B cell (primary cell): ENCODE measurements around the gene NT5M. TPM values are rescaled to one million over a fixed set of nuclear protein-coding genes. Genes with fewer than 3 reads are reported as not detected.
A peak's percentile ranks its signal among the peaks of the same experiment; 100 is the strongest.

Source experiments
- ATAC-seq: fragments of 200-7000 bp; cut with Tn5 transposase; one replicate; pipeline ENCODE4 v1.10.0; 2021; ENCODE audit warnings: low read depth, mild to moderate bottlenecking, moderate number of reproducible peaks, moderate library complexity
- CTCF ChIA-PET: fragments of 350-600 bp; sonication (Branson Sonifier 250); formaldehyde crosslinking; loops from one replicate; lab custom pipeline; 2021; ENCODE audit warnings: antibody characterized with exemption, inconsistent platforms; lab: Charles Lee
- POLR2A ChIA-PET: fragments of 350-600 bp; sonication (Branson Sonifier 250); formaldehyde crosslinking; loops from one replicate; lab custom pipeline; 2021; ENCODE audit warnings: antibody characterized with exemption; lab: Charles Lee
- DNase-seq: peaks from one replicate; pipeline ENCODE4 v3.0.0; 2013
- H2AFZ ChIP-seq: 2 replicates; pipeline ENCODE4 v1.6.1; 2012; ENCODE audit warnings: mild to moderate bottlenecking, low read depth, low read length; ENCODE audit not compliant: insufficient read depth, poor library complexity, severe bottlenecking
- H3K27ac ChIP-seq, 2 donors: 1 replicate in 1 of 2; 2 replicates in 1 of 2; pipeline ENCODE4 v1.5.1; 2012 to 2013; ENCODE audit warnings: low read length in 2 of 2, mild to moderate bottlenecking in 2 of 2, moderate library complexity in 1 of 2
- H3K27me3 ChIP-seq, 4 experiments: fragments of 200-600 bp in 1 of 4; sonication (generic) in 1 of 4; replicated peaks in 1 of 4; 1 replicate in 2 of 4; 2 replicates in 2 of 4; pipeline versions ENCODE4 v1.6.1 to v1.7.0; 2013 to 2016; ENCODE audit warnings: low read length in 3 of 4, mild to moderate bottlenecking in 2 of 4, mixed read lengths in 1 of 4, moderate library complexity in 1 of 4; ENCODE audit not compliant: insufficient read depth in 4 of 4, control insufficient read depth in 3 of 4; ENCODE audit errors: control extremely low read depth in 1 of 4
- H3K36me3 ChIP-seq, 2 experiments: replicated peaks in 1 of 2; 1 replicate in 1 of 2; 2 replicates in 1 of 2; pipeline versions ENCODE4 v1.6.1 to v1.7.1; 2013; ENCODE audit warnings: low read length in 1 of 2; ENCODE audit not compliant: insufficient read depth in 2 of 2, control insufficient read depth in 1 of 2; ENCODE audit errors: control extremely low read depth in 1 of 2, extremely low read depth in 1 of 2
- H3K4me1 ChIP-seq, 2 donors: fragments of 200-600 bp in 1 of 2; sonication (generic) in 1 of 2; 1 replicate in 1 of 2; 2 replicates in 1 of 2; pipeline versions ENCODE4 v1.5.1 to v1.6.1; 2013 to 2017; ENCODE audit warnings: low read length in 2 of 2; ENCODE audit not compliant: control insufficient read depth in 2 of 2, insufficient read depth in 2 of 2
- H3K4me2 ChIP-seq: replicated peaks from 2 replicates; pipeline ENCODE3; 2012; ENCODE audit warnings: mild to moderate bottlenecking, low read depth, low read length; ENCODE audit not compliant: poor library complexity, severe bottlenecking
- H3K4me3 ChIP-seq, 5 experiments: fragments of 200-600 bp in 1 of 5; sonication (generic) in 1 of 5; 1 replicate in 3 of 5; 2 replicates in 2 of 5; pipeline versions ENCODE4 v1.5.1 to v1.7.0; 2011 to 2016; ENCODE audit warnings: low read length in 4 of 5, mild to moderate bottlenecking in 4 of 5, low read depth in 2 of 5, control low read depth in 1 of 5, moderate library complexity in 1 of 5; ENCODE audit not compliant: insufficient read depth in 1 of 5; ENCODE audit errors: control extremely low read depth in 1 of 5, extremely low read depth in 1 of 5
- H3K79me2 ChIP-seq: fragments of 200-600 bp; sonication (generic); one replicate; pipeline ENCODE4 v1.6.0; 2016; ENCODE audit warnings: low read length; ENCODE audit not compliant: control insufficient read depth, insufficient read depth
- H3K9ac ChIP-seq: fragments of 200-600 bp; sonication (generic); 2 replicates; pipeline ENCODE4 v1.6.1; 2017; ENCODE audit warnings: mild to moderate bottlenecking, low read length, moderate library complexity
- H3K9me3 ChIP-seq, 3 donors: one replicate each; pipeline versions ENCODE4 v1.6.1 to v1.7.1; 2013; ENCODE audit warnings: low read length in 2 of 3; ENCODE audit not compliant: control insufficient read depth in 2 of 3, insufficient read depth in 1 of 3; ENCODE audit errors: control extremely low read depth in 1 of 3
- H4K20me1 ChIP-seq: 2 replicates; pipeline ENCODE4 v1.6.0; 2012; ENCODE audit warnings: mild to moderate bottlenecking, low read length; ENCODE audit not compliant: insufficient read depth, control insufficient read depth, poor library complexity, severe bottlenecking
- H3K27ac Mint-ChIP-seq: one replicate; pipeline ENCODE4 v1.8.0; 2021; ENCODE audit warnings: mixed read lengths
- H3K27me3 Mint-ChIP-seq: one replicate; pipeline ENCODE4 v1.8.0; 2021; ENCODE audit warnings: mixed read lengths
- H3K4me1 Mint-ChIP-seq: one replicate; pipeline ENCODE4 v1.8.0; 2021; ENCODE audit warnings: mixed read lengths
- H3K4me3 Mint-ChIP-seq: one replicate; pipeline ENCODE4 v1.8.0; 2021; ENCODE audit warnings: mixed read lengths
- H3K9me3 Mint-ChIP-seq: one replicate; pipeline ENCODE4 v1.8.0; 2022; ENCODE audit warnings: mixed read lengths; ENCODE audit not compliant: insufficient read depth
- CTCF ChIP-seq: fragments of 200-600 bp; IDR thresholded peaks from one replicate; pipeline ENCODE4 v1.8.0; 2022; ENCODE audit warnings: antibody characterized with exemption, mild to moderate bottlenecking
- EZH2 ChIP-seq: IDR thresholded peaks from 2 replicates; pipeline ENCODE4 v1.6.1; 2012; ENCODE audit warnings: borderline replicate concordance, low read depth, mild to moderate bottlenecking, moderate library complexity, low read length; ENCODE audit not compliant: insufficient read depth, poor library complexity, severe bottlenecking
- WGBS: methylation state at CpG from one replicate; pipeline ENCODE4 v1.1.5; 2013; ENCODE audit warnings: missing lambda C conversion rate; ENCODE audit not compliant: insufficient coverage; 5-methylcytosine and 5-hydroxymethylcytosine counted together
- intact Hi-C: fragments of 100-400 bp; cut with micrococcal nuclease; formaldehyde crosslinking; loops from one replicate; pipeline ENCODE4 v1.10.0; 2022
- polyA plus RNA-seq: library from polyadenylated mRNA; depleted of rRNA; stranded (reverse); fragments of >200 nt; gene quantifications from 2 replicates; pipeline ENCODE4 v1.2.3, GENCODE V29; 2012
- total RNA-seq, 2 donors: library from RNA; stranded (reverse); fragments of 120-200 nt in 1 of 2; gene quantifications; 1 replicate in 1 of 2; 2 replicates in 1 of 2; pipeline versions ENCODE4 v1.2.3 to v1.2.4, GENCODE V29; 2013 to 2022

NT5M gene
- total and polyA plus RNA-seq, 2 donors (not counting 1 experiment from before 2014, with no cell fraction given), result 0.40 to 0.47 TPM

- Mint-ChIP-seq H3K27ac (no peak overlapping the region), H3K9me3 (no peaks in the 10 kb centered on the region), H3K27me3 (no peaks in the 10 kb centered on the region), H3K4me1 (peaks cover 37% of the 10 kb centered on the region), H3K4me3 (peak overlapping the region; percentile 75)
- intact Hi-C loops, result loop anchor here (1.0 kb wide), 1 partner anchor 23 kb away; the partner anchor contains the start of gene COPS3
- Histone ChIP-seq H3K9me3 (no peaks in the 10 kb centered on the region), H3K4me1 (peaks cover 37 to 42% of the 10 kb centered on the region in 2 donors), H3K27ac (no peak overlapping the region), H3K36me3 (no peaks in the 10 kb centered on the region), H2AFZ (peak overlapping the region; percentile 82), H3K4me2 (peak overlapping the region; percentile 97), H3K9ac (peak overlapping the region; percentile 62), H3K79me2 (no peaks in the 10 kb centered on the region), H3K27me3 (peaks cover 0 to 6% (median under 1%) of the 10 kb centered on the region in 4 experiments), H3K4me3 (peak overlapping the region in 4 of 5 experiments; percentile 22 to 64 (median 58)), H4K20me1 (no peaks in the 10 kb centered on the region)
- ATAC-seq, result no peak
- TF ChIP-seq CTCF (no peak), EZH2 (no peak)
- CTCF ChIA-PET, result interaction anchor here (1.0 kb wide), 1 partner anchor 9 kb away, joined by 3 read pairs; no protein-coding TSS in a partner anchor
- peak; percentile 10 for DNase-seq
- 4% methylated on average over 12 of the region's 21 CpGs for WGBS
- POLR2A ChIA-PET, result no interaction called here
Observed at GRCh38 chr17:17303847-17304490, 796 bp downstream of the NT5M start.

- POLR2A ChIA-PET, result no interaction called here
- no peaks in the 10 kb centered on the region for H3K9me3 ChIP-seq
- no peak overlapping the region for H3K27ac ChIP-seq
- intact Hi-C loops, result no loop called here
- no peaks in the 10 kb centered on the region for H3K27me3 Mint-ChIP-seq
- H3K36me3 ChIP-seq, result no peaks in the 10 kb centered on the region
- WGBS, result 0% methylated on average over 1 of the region's 2 CpGs
- peak overlapping the region; percentile 82 for H2AFZ ChIP-seq
- TF ChIP-seq EZH2, result no peak
- no peak for TF ChIP-seq CTCF
- H3K27me3 ChIP-seq, result peaks cover 0 to 6% (median under 1%) of the 10 kb centered on the region in 4 experiments
- peak overlapping the region; percentile 75 for H3K4me3 Mint-ChIP-seq
- peaks cover 37% of the 10 kb centered on the region for H3K4me1 Mint-ChIP-seq
- ATAC-seq (no peak), DNase-seq (peak; percentile 20)
- no peak overlapping the region for H3K27ac Mint-ChIP-seq
- CTCF ChIA-PET, result interaction anchor here (1.0 kb wide), 1 partner anchor 8 kb away, joined by 3 read pairs; no protein-coding TSS in a partner anchor
- H3K9ac ChIP-seq, result no peak overlapping the region
- H3K4me1 ChIP-seq, result peaks cover 37 to 42% of the 10 kb centered on the region in 2 donors
- H3K9me3 Mint-ChIP-seq, result no peaks in the 10 kb centered on the region
- H3K4me2 ChIP-seq, result peak overlapping the region; percentile 97
- no peaks in the 10 kb centered on the region for H4K20me1 ChIP-seq
- H3K79me2 ChIP-seq, result no peaks in the 10 kb centered on the region
- H3K4me3 ChIP-seq, result no peak overlapping the region
Observed at GRCh38 chr17:17304521-17304985, 1.4 kb downstream of the NT5M start.
